Right atrium auricular region (tissue), 2 donors: ENCODE measurements around the gene PEBP1. TPM values are rescaled to one million over a fixed set of nuclear protein-coding genes. Genes with fewer than 3 reads are reported as not detected.

Experiments used
- DNase-seq: peaks from one replicate; pipeline ENCODE4 v3.0.0-alpha.2; 2019; ENCODE audit warnings: low spot score
- H3K27ac ChIP-seq, 2 donors: fragments of 200-600 bp; sonication (generic); 1 replicate in 1 of 2; 2 replicates in 1 of 2; pipeline ENCODE4 v1.5.1; 2016 to 2019
- H3K27me3 ChIP-seq, 2 donors: fragments of 200-600 bp; sonication (generic); one replicate each; pipeline versions ENCODE4 v1.5.1 to v1.6.0; 2017 to 2019
- H3K36me3 ChIP-seq: fragments of 200-600 bp; sonication (generic); one replicate; pipeline ENCODE4 v1.5.1; 2016
- H3K4me1 ChIP-seq, 2 donors: fragments of 200-600 bp; sonication (generic); one replicate each; pipeline versions ENCODE4 v1.5.1 to v1.6.0; 2017 to 2019
- H3K4me3 ChIP-seq, 2 donors: fragments of 200-600 bp; sonication (generic); 1 replicate in 1 of 2; 2 replicates in 1 of 2; pipeline ENCODE4 v1.5.1; 2017 to 2019; ENCODE audit warnings: mild to moderate bottlenecking in 1 of 2, moderate library complexity in 1 of 2
- H3K9me3 ChIP-seq, 2 donors: fragments of 200-600 bp; sonication (generic); one replicate each; pipeline ENCODE4 v1.5.1; 2019
- total RNA-seq, 2 donors: library from RNA; depleted of rRNA; stranded (reverse); fragments of >200 nt; gene quantifications; one replicate each; pipeline ENCODE4 v1.1.0, GENCODE V29; 2016
- TF ChIP-seq, protein P1 (sequence below), 2 donors: fragments of 200-600 bp; sonication (generic); IDR thresholded peaks; one replicate each; pipeline ENCODE4 v1.5.1; 2019; ENCODE audit warnings: antibody characterized with exemption in 2 of 2

PEBP1 gene
- total RNA-seq, 2 donors from 2014 or later: 428 to 539 TPM

- no peaks in the 10 kb centered on the region for H3K36me3 ChIP-seq
- no peak for DNase-seq
- TF ChIP-seq, protein P1, sequence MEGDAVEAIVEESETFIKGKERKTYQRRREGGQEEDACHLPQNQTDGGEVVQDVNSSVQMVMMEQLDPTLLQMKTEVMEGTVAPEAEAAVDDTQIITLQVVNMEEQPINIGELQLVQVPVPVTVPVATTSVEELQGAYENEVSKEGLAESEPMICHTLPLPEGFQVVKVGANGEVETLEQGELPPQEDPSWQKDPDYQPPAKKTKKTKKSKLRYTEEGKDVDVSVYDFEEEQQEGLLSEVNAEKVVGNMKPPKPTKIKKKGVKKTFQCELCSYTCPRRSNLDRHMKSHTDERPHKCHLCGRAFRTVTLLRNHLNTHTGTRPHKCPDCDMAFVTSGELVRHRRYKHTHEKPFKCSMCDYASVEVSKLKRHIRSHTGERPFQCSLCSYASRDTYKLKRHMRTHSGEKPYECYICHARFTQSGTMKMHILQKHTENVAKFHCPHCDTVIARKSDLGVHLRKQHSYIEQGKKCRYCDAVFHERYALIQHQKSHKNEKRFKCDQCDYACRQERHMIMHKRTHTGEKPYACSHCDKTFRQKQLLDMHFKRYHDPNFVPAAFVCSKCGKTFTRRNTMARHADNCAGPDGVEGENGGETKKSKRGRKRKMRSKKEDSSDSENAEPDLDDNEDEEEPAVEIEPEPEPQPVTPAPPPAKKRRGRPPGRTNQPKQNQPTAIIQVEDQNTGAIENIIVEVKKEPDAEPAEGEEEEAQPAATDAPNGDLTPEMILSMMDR (IDR thresholded peaks at IDR 0.05): no peak
- no peaks in the 10 kb centered on the region for H3K27me3 ChIP-seq
- H3K4me1 ChIP-seq: peaks cover 0 to 10% of the 10 kb centered on the region in 2 donors
- H3K4me3 ChIP-seq: no peak overlapping the region
- H3K9me3 ChIP-seq: no peaks in the 10 kb centered on the region
- H3K27ac ChIP-seq: no peak overlapping the region
Observed at GRCh38 chr12:118101051-118101450, 34.9 kb upstream of the PEBP1 start.

DNA sequence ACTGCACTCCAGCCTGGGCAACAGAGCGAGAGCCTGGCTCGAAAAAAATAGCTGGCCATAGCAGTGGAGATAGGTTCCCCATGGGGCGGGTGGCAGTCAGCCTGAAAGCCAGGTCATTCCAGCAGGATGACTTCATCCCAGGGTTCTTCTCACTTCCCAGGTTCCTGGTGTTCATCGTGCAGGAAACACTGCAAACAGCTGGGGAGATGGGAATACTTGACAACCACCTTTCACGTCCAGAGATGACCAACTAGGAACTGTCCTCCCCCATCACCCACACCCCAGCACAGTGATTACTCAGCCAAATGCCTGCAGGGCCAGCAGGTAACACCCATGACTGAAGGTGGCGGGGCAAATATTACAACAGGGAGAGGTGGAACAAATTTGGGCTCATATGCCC lies 33.9 kb upstream of the PEBP1 start:
- H3K27me3 ChIP-seq: no peaks in the 10 kb centered on the region
- TF ChIP-seq, protein P1 (IDR thresholded peaks at IDR 0.05): no peak
- peaks cover 0 to 10% of the 10 kb centered on the region in 2 donors for H3K4me1 ChIP-seq
- H3K36me3 ChIP-seq: no peaks in the 10 kb centered on the region
- no peak overlapping the region for H3K27ac ChIP-seq
- H3K4me3 ChIP-seq: no peak overlapping the region
- no peak for DNase-seq
- no peaks in the 10 kb centered on the region for H3K9me3 ChIP-seq

DNA sequence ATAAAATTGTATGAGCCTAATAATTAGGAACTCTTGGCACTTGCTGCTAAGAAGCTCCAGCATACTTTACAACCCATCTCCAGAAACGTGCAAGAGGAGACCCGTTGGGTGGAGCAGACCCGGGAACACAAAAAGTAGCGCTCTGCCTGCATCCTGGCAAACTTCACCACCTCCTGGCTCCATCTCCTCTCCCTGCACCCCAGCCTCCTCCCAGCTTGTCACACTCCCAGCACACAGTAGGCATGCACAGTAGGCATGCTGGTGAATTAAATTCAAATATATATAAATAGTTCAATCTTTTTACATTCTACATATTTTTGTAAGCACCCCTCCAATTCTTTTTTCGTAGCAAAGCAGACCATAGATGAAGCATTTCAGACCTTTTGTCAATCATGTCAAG lies 33.3 kb upstream of the PEBP1 start:
- Histone ChIP-seq H3K9me3 (no peaks in the 10 kb centered on the region), H3K27me3 (no peaks in the 10 kb centered on the region), H3K4me3 (peak overlapping the region; percentile 60 to 92), H3K27ac (no peak overlapping the region), H3K4me1 (peaks cover 0 to 10% of the 10 kb centered on the region in 2 donors), H3K36me3 (no peaks in the 10 kb centered on the region)
- DNase-seq: no peak
- TF ChIP-seq, protein P1 (IDR thresholded peaks at IDR 0.05): no peak

GRCh38 chr12:118103201-118103600 lies 32.7 kb upstream of the PEBP1 start:
- H3K9me3 ChIP-seq: no peaks in the 10 kb centered on the region
- peak overlapping the region; percentile 60 to 92 for H3K4me3 ChIP-seq
- H3K4me1 ChIP-seq: peaks cover 0 to 10% of the 10 kb centered on the region in 2 donors
- no peaks in the 10 kb centered on the region for H3K27me3 ChIP-seq
- no peak for DNase-seq
- no peaks in the 10 kb centered on the region for H3K36me3 ChIP-seq
- H3K27ac ChIP-seq: peak overlapping the region; percentile 78 to 85
- TF ChIP-seq, protein P1 (IDR thresholded peaks at IDR 0.05): no peak

DNA sequence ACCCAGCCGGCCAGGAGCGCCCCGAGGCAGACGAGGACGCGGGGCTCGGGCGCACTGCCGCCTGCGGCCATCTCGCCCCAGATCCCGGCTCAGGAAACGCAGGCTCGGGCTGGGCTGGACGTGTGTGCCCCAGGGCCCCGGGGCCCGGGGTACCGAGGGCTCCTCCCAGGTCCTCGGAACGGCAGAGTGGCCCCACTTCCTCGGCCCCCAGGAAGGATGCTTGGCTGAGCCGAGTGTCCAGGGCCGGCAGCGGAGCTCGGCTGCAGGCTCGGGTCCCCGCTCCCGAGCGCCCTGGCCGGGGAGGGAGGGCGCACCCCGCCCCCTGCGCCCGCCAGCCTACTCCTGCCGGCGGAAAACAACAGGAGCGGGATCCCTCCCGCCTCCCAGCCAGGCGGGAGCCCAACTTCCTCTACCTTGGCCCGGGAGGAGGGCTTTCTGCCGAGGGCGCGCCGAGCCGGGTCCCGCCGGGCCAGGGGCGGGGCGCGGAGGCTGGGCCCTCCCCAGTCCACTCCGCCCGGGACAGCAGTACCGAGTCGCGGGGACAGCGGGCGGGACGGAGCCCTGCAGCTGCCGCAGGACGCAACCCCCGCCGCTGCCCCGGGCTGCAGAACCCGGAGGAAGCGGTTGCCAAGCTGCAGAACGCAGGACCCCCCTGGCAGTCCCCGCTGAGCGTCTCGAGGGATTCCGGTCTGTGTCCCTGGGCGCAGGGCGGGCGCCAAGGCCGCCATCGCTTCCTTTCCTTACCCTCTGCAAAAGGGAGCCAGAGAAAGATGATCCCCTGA lies 32.1 kb upstream of the PEBP1 start, which contains the start of gene VSIG10:
Gene VSIG10 (minus strand): TSS at position 411 of the 782 bp plus-strand sequence. CDS start 340 bp downstream, at position 71.
- no peaks in the 10 kb centered on the region for H3K27me3 ChIP-seq
- TF ChIP-seq, protein P1 (IDR thresholded peaks at IDR 0.05): no peak
- H3K36me3 ChIP-seq: no peaks in the 10 kb centered on the region
- peak within 1 kb of the TSS; percentile 60 to 92 for H3K4me3 ChIP-seq
- peaks cover 0 to 10% of the 10 kb centered on the region in 2 donors for H3K4me1 ChIP-seq
- H3K27ac ChIP-seq: peak within 1 kb of the TSS; percentile 78 to 85
- DNase-seq: peak; percentile 61
- H3K9me3 ChIP-seq: no peaks in the 10 kb centered on the region
